Skeletal muscle tissue (tissue), 4 donors: ENCODE results near the gene RPTOR. TPM values are rescaled to one million over a fixed set of nuclear protein-coding genes. Genes with fewer than 3 reads are reported as not detected.
A peak's percentile ranks its signal among the peaks of the same experiment; 100 is the strongest.

ENCODE experiments used
- H3K27ac ChIP-seq: one replicate; pipeline ENCODE4 v1.7.0; 2013; ENCODE audit warnings: mild to moderate bottlenecking, low read depth, low read length, inconsistent platforms
- H3K27me3 ChIP-seq, 3 donors: one replicate each; pipeline ENCODE4 v1.7.0; 2013; ENCODE audit warnings: low read length in 3 of 3; ENCODE audit not compliant: control insufficient read depth in 3 of 3, insufficient read depth in 3 of 3
- H3K36me3 ChIP-seq, 3 donors: one replicate each; pipeline ENCODE4 v1.7.0; 2013; ENCODE audit warnings: low read length in 3 of 3; ENCODE audit not compliant: control insufficient read depth in 3 of 3, insufficient read depth in 3 of 3
- H3K4me1 ChIP-seq, 3 donors: one replicate each; pipeline ENCODE4 v1.7.0; 2013; ENCODE audit warnings: low read length in 3 of 3, mild to moderate bottlenecking in 3 of 3; ENCODE audit not compliant: control insufficient read depth in 3 of 3, insufficient read depth in 3 of 3
- H3K4me3 ChIP-seq, 3 donors: one replicate each; pipeline ENCODE4 v1.7.0; 2013; ENCODE audit warnings: low read length in 3 of 3
- H3K9ac ChIP-seq, 3 donors: one replicate each; pipeline ENCODE4 v1.7.0; 2013; ENCODE audit warnings: low read length in 3 of 3, mild to moderate bottlenecking in 3 of 3, moderate library complexity in 2 of 3, low read depth in 1 of 3
- H3K9me3 ChIP-seq, 3 donors: one replicate each; pipeline ENCODE4 v1.7.0; 2013; ENCODE audit warnings: low read length in 3 of 3; ENCODE audit not compliant: control insufficient read depth in 3 of 3
- total RNA-seq: library from RNA; depleted of rRNA; stranded (reverse); fragments of >200 nt; gene quantifications from one replicate; pipeline ENCODE4 v1.2.3, GENCODE V29; 2014
- donor health status: Osteomylitis.

Gene RPTOR
- 24.5 TPM for total RNA-seq

GRCh38 chr17:80544655-80545498 lies at the start of gene RPTOR:
RPTOR (plus strand) TSS chr17:80544838; CDS start chr17:80545630, 792 bp downstream.
- peaks cover 0 to 4% (median 4%) of the 10 kb centered on the region in 3 donors for H3K27me3 ChIP-seq
- no peaks in the 10 kb centered on the region for H3K36me3 ChIP-seq
- H3K9ac ChIP-seq = peak within 1 kb of the TSS; percentile 93 to 98 (median 98)
- peaks cover 18 to 43% (median 21%) of the 10 kb centered on the region in 3 donors for H3K4me1 ChIP-seq
- peak within 1 kb of the TSS; percentile 84 to 100 (median 100) for H3K4me3 ChIP-seq
- H3K27ac ChIP-seq = peak within 1 kb of the TSS; percentile 73
- no peaks in the 10 kb centered on the region for H3K9me3 ChIP-seq

- H3K4me1 ChIP-seq = peaks cover 0 to 20% (median 12%) of the 10 kb centered on the region in 3 donors
- H3K9me3 ChIP-seq = no peaks in the 10 kb centered on the region
- no peaks in the 10 kb centered on the region for H3K36me3 ChIP-seq
- H3K27me3 ChIP-seq = peaks cover 19 to 46% (median 38%) of the 10 kb centered on the region in 3 donors
- H3K4me3 ChIP-seq = peak overlapping the region in 2 of 3 donors; percentile 23 to 49
- peak overlapping the region in 2 of 3 donors; percentile 16 to 62 for H3K9ac ChIP-seq
- H3K27ac ChIP-seq = no peak overlapping the region
Observed at GRCh38 chr17:80497726-80498241, 46.9 kb upstream of the RPTOR start.

GRCh38 chr17:80498242-80498919 lies 46.3 kb upstream of the RPTOR start:
- Histone ChIP-seq H3K27me3 (peaks cover 17 to 43% (median 35%) of the 10 kb centered on the region in 3 donors), H3K9me3 (no peaks in the 10 kb centered on the region), H3K4me3 (peak overlapping the region in 2 of 3 donors; percentile 23 to 49), H3K27ac (no peak overlapping the region), H3K36me3 (no peaks in the 10 kb centered on the region), H3K4me1 (peaks cover 0 to 20% (median 12%) of the 10 kb centered on the region in 3 donors), H3K9ac (peak overlapping the region in 2 of 3 donors; percentile 16 to 62)

- Histone ChIP-seq H3K9me3 (no peaks in the 10 kb centered on the region), H3K36me3 (no peaks in the 10 kb centered on the region), H3K27me3 (peaks cover 15 to 42% (median 36%) of the 10 kb centered on the region in 3 donors), H3K9ac (no peak overlapping the region), H3K4me3 (no peak overlapping the region), H3K27ac (no peak overlapping the region), H3K4me1 (peaks cover 0 to 20% (median 12%) of the 10 kb centered on the region in 3 donors)
Observed at GRCh38 chr17:80498920-80499410, 45.7 kb upstream of the RPTOR start.

GRCh38 chr17:80499560-80499959 lies 45.1 kb upstream of the RPTOR start:
- Histone ChIP-seq H3K27me3 (peaks cover 15 to 42% (median 31%) of the 10 kb centered on the region in 3 donors), H3K4me3 (no peak overlapping the region), H3K36me3 (no peaks in the 10 kb centered on the region), H3K27ac (no peak overlapping the region), H3K4me1 (peaks cover 0 to 20% (median 12%) of the 10 kb centered on the region in 3 donors), H3K9me3 (no peaks in the 10 kb centered on the region), H3K9ac (no peak overlapping the region)

GRCh38 chr17:80499961-80500665 lies 44.5 kb upstream of the RPTOR start:
- Histone ChIP-seq H3K9ac (no peak overlapping the region), H3K4me1 (peaks cover 0 to 20% (median 12%) of the 10 kb centered on the region in 3 donors), H3K36me3 (no peaks in the 10 kb centered on the region), H3K27ac (no peak overlapping the region), H3K9me3 (no peaks in the 10 kb centered on the region), H3K27me3 (peaks cover 14 to 42% (median 30%) of the 10 kb centered on the region in 3 donors), H3K4me3 (no peak overlapping the region)

DNA sequence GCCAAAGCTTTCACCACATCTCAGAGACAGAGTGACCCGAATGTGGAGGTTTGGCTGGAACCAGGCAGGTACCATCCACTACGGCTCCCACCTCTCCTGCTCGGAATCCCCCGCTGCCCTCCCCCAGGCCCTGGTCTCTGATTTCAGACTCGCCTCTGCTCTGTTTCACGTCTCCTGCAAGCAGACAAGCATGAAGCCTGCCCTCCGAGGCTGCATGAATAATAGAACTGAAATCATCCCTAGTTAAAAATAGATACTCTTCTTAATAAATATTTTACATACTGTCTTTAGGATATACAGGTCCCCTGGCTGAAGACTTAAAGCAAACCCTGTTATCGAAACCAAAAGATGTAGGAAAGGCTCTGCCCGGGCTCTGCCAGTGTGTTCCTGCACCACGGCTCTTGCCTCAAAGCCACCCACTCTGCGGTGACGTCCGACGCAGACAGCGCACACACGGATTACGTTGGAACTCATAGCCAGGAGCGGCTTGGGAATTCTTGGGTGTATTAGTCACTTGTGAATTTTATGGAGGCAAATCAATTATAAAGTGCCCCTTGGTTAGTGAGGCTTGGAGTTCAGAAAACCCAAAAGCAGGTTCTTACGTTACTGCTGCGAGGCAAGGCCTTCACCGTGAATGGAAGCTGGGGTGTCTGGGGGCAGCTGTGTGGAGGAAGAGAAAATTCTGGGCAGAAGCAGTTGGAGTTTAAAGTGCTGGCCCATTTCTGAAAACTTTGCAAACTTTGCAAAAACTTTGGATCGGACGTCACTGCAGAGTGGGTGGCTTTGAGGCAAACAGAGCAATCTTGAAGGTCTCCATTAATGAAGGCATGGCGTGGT lies 42.7 kb upstream of the RPTOR start:
- H3K4me1 ChIP-seq = peaks cover 0 to 20% (median 12%) of the 10 kb centered on the region in 3 donors
- no peaks in the 10 kb centered on the region for H3K9me3 ChIP-seq
- H3K27me3 ChIP-seq = peaks cover 14 to 51% (median 34%) of the 10 kb centered on the region in 3 donors
- no peak overlapping the region for H3K4me3 ChIP-seq
- H3K36me3 ChIP-seq = no peaks in the 10 kb centered on the region
- H3K27ac ChIP-seq = no peak overlapping the region
- H3K9ac ChIP-seq = no peak overlapping the region

GRCh38 chr17:80502578-80502877 lies 42.1 kb upstream of the RPTOR start:
- no peak overlapping the region for H3K27ac ChIP-seq
- H3K36me3 ChIP-seq = no peaks in the 10 kb centered on the region
- no peak overlapping the region for H3K9ac ChIP-seq
- no peaks in the 10 kb centered on the region for H3K9me3 ChIP-seq
- H3K4me3 ChIP-seq = no peak overlapping the region
- H3K27me3 ChIP-seq = peaks cover 14 to 51% (median 34%) of the 10 kb centered on the region in 3 donors
- H3K4me1 ChIP-seq = peaks cover 0 to 20% (median 12%) of the 10 kb centered on the region in 3 donors

- H3K36me3 ChIP-seq = no peaks in the 10 kb centered on the region
- H3K4me1 ChIP-seq = peaks cover 0 to 18% (median 11%) of the 10 kb centered on the region in 3 donors
- no peak overlapping the region for H3K9ac ChIP-seq
- H3K27ac ChIP-seq = no peak overlapping the region
- H3K9me3 ChIP-seq = no peaks in the 10 kb centered on the region
- H3K27me3 ChIP-seq = peaks cover 11 to 47% (median 34%) of the 10 kb centered on the region in 3 donors
- no peak overlapping the region for H3K4me3 ChIP-seq
Observed at GRCh38 chr17:80503031-80503430, 41.6 kb upstream of the RPTOR start.
